Renal cortex interstitium (tissue), 11 donors: ENCODE data around the gene CAPN1. TPM values are rescaled to one million over a fixed set of nuclear protein-coding genes. Genes with fewer than 3 reads are reported as not detected.
"Not testable (repeated sequence)": the region's sequence is repeated elsewhere in the genome, so short reads cannot be mapped to it uniquely, and the experiment has no call there.

Source experiments
- DNase-seq, 11 donors: peaks; one replicate each; pipeline ENCODE4 v3.0.0-alpha.2; 2013; ENCODE audit warnings: low read depth in 9 of 11, low spot score in 4 of 11; ENCODE audit errors: extremely low read depth in 1 of 11
- polyA plus RNA-seq, 3 donors: library from polyadenylated mRNA; unstranded; fragments of 120-200 nt; gene quantifications; one replicate each; pipeline ENCODE4 v1.2.1, GENCODE V29; 2013; ENCODE audit not compliant: insufficient read length in 3 of 3

CAPN1 gene
- polyA plus RNA-seq, 3 donors, result 82.9 to 105 (median 104) TPM

- no peak for DNase-seq
Measured at GRCh38 chr11:65151331-65151899, 30.3 kb upstream of the CAPN1 start.

DNA sequence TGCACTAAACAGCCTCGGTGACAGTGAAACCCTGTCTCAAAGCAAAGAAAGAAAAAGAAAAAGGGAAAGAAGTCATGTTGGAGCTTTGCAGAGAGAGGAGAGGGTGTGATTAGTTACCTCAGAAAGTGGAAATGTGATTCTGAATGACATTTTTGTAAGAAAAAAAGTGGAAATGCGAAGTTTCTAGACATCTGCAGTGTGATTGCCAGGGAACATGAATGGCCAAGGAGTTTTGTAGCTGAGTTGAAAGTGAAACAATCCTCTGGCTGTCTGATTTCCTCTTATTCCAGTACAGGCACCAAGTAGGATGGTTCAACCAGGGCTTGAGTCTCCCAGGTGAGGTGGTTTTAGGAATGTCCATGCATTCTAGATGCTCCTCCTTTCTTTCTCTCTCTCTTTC is 29.6 kb upstream of the CAPN1 start:
- no peak for DNase-seq

GRCh38 chr11:65156256-65156655 is 25.5 kb upstream of the CAPN1 start:
- no peak for DNase-seq

- DNase-seq, result no peak
Measured at GRCh38 chr11:65156926-65157325, 24.8 kb upstream of the CAPN1 start.

DNA sequence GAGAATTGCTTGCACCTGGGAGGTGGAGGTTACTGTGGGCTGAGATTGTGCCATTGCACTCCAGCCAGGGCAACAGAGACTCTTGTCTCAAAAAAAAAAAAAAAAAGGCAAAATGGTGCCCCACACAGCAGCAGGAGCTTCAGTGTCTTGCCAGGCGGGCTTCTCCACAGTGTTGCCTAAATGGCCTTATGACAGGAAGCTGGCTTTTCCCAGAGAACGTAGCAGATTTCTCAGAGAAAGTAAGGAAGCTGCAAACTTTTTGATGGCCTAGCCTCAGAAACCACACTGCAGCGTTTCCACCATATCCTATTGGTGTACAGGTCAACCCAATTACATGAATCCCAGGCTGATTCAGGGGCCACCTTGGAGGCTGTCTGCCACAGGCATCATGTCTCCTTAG is 24.4 kb upstream of the CAPN1 start:
- DNase-seq, result no peak

DNA sequence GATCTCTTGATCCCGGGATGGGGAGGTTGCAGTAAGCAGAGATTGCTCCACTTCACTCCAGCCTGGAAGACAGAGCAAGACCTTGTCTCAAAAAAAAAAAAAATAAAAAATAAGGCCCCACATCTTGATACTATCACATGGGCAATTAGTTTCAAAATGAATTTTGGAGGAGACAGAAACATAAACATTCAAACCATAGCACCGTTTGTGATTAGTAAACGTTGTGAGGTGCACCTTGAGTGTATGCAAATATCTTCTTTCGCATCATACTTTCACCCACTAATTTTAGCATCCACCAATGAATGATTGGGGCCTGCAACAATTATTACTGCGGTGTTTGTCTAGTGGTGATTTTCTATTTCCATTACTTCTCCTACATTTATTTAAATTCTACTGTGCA is 22.7 kb upstream of the CAPN1 start:
- DNase-seq, result no peak

DNA sequence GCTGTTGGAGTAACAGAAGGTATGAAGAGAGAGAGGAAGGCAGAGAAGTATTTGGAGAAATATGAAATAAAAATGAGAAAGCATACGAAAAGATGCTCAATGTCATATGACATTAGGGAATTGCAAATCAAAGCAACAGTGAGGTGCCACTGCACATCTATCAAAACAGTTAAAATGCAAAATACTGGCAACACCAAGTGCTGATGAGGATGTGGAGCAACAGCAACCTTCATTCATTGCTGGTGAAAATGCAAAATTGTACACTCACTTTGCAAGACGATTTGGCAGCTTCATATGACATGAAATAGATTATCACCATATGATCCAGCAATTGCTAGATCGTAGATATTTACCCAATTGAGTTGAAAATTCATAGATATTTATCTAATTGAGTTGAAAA is 21.1 kb upstream of the CAPN1 start:
- no peak for DNase-seq

DNA sequence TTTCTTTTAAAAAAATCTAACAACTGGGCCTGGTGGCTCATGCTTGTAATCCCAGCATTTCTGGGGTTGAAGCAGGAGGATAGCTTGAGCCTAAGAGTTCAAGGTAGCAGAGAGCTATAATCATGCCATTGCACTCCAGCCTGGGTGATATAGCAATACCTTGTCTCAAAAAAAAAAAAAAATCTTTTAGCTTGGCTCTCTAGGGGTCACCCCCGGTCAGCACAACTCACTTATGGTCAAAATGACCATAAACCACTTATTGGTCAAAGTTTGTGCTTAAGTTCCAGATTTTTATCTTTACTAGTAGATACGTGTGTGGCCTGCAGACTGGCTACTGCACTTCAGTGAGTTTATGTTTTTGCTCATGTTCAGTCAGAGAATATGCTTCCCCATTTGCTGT is 18.0 kb upstream of the CAPN1 start:
- DNase-seq, result no peak

DNA sequence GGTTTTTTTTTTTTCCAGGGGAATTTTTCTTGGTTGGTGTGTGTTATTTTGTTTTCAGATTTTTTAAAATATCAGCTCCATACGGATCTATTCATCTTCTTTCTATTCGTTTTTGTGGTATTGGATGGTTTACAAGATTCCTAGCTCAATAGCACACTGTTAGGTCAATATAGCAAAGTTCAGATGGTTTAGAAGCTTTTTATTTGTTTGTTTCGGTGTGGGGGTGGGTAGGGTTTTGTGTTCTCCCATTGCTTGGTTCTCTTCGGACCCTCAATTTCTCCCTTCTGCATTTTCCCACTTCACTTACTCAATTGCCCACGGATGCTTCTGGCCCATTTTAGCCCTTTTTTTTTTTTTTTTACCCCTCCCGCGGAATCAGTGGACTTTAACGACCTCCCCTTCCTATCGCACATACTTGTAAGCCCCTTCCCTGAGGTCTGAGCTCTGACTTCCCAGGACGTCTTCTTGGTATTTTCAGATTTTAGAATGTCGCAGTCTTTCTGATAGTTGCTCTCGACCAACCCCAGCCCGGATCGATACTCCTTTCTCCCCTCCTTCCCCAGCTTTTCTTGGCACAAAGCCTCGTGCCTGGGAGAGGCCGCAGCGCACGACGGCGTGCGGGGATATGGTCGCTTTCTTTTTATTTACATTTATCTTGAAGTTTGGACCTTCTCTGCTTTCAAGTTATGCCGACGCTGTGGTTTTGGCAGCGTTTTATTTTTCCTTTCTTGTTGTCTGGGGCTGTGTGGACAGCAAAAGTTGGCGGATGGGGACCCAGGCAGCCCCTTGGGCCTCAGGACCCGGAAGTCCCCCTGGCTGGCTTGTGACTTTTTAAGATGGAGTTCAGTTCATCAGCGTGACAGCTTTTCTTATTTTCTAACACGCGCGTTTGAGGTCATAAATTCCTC is 16.1 kb upstream of the CAPN1 start:
- no peak for DNase-seq

- DNase-seq, result no peak
Measured at GRCh38 chr11:65166893-65167292, 14.8 kb upstream of the CAPN1 start.

GRCh38 chr11:65167656-65168055 is 14.1 kb upstream of the CAPN1 start:
- DNase-seq, result no peak

DNA sequence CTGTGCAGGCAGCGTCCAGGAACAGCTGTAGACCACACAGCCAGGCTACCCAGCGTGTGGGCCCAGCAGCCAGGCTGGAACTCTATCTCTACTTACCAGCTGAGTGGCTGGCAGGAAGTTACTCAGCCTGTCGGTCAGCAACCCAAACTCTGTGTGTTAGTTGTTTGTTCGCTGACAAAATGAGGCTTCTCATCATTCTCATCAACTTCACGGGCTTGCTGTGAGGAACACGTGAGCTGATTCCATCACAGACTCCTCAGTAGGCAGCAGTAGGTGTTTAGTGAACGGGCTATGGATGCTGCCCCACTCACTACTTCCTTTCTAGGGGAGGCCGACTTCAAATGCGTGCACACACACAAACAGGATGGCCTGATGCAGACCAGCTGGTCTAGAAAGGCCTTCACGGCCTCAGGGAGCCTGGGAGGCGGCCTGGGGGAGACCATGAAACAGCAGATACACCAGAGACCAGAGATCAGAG is 12.5 kb upstream of the CAPN1 start:
- no peak for DNase-seq

- no peak for DNase-seq
Measured at GRCh38 chr11:65170058-65170534, 11.6 kb upstream of the CAPN1 start, which contains the start of gene SPDYC. Gene SPDYC, plus strand, starts transcription at chr11:65170233. Its CDS starts 1,125 bp downstream, at chr11:65171358.

GRCh38 chr11:65172600-65172999 is 9.1 kb upstream of the CAPN1 start:
- no peak for DNase-seq

DNA sequence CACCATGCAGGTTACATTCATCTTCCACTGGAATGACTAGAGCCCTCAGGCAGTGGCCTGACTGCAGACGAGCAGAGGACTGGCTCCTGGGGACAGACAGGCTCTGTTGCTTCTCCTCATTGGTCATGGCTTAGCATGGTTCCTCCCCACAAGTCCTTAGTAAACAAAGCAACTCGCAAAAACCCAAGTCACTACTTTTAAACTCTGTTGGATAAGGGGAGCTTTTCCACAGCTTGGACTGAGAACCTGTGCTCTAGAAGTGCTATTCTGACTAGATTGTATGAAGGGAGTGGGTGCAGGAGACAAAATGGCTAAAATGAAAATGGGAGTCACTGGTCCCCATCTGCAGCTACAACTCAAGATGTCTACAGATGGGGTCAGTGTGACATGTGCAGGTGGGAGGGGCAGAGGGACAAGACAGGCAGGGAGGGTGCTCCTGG is 7.1 kb upstream of the CAPN1 start:
- DNase-seq, result not testable (repeated sequence)

DNA sequence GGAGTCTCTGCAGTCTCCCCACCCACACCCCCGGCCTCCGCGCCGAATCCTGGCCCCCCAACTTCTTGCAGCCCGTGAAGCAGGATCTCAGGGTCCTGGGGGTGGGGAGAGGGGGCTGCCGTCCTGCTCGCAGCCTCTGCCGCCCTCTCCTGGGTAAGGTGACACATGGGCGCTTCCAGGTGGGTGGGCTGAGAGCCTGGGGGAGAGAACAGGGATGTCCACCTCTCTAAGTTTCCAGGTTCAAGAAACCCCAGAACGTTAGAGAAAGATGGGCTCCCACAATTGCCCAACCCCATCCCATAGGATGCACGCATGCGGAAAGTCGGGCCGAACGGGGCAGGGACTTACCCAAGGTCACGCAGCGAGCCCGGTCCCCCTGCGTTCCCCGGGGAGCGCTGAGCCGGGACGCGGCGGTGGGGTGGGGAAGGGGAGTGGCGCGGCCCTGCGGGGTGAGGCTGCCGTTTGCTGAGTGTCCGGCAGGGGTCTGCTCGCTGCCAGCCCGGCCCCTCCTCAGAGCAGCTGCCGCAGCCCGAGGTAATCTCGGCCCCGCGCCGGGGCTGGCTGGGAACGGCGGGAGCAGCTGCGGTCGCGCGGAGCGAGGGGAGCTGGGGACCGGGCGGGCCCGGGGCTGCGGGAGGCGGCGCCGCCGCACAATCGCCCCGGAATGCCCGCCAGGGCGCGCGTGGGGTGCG is 705 bp upstream of the CAPN1 start:
- DNase-seq, result peak in 6 of 11 donors; percentile 36 to 73 (median 68)

DNA sequence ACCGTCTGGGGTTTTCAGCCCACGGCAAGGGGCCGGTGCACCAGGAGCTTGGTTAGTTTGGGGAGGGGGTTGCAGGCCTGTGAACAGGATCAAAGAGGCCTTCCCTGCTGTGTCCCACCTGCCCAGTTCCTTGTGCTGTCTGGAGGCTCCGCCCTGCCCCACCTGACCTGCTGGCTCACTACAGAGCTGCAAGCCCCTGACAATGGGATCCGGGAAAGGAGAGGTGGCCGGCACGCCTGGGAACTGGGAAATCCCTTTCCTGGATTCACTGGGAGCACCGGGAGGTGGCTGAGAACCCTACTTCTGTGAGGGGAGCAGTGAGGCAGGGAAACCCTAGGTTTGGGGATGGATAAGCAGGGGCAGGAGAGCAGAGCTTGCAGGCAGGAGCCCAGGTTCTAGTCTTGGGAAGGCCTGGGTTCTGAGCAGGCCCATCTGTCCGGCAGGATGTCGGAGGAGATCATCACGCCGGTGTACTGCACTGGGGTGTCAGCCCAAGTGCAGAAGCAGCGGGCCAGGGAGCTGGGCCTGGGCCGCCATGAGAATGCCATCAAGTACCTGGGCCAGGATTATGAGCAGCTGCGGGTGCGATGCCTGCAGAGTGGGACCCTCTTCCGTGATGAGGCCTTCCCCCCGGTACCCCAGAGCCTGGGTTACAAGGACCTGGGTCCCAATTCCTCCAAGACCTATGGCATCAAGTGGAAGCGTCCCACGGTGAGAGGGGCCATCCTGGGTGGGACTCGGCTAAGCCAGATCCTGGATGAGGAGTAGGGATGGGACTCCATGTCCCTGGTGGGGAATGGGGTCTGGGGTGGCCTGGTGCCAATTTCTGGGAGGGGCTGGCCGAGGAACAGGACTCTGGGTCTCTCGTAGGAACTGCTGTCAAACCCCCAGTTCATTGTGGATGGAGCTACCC is 786 bp downstream of the CAPN1 start:
- no peak for DNase-seq

DNA sequence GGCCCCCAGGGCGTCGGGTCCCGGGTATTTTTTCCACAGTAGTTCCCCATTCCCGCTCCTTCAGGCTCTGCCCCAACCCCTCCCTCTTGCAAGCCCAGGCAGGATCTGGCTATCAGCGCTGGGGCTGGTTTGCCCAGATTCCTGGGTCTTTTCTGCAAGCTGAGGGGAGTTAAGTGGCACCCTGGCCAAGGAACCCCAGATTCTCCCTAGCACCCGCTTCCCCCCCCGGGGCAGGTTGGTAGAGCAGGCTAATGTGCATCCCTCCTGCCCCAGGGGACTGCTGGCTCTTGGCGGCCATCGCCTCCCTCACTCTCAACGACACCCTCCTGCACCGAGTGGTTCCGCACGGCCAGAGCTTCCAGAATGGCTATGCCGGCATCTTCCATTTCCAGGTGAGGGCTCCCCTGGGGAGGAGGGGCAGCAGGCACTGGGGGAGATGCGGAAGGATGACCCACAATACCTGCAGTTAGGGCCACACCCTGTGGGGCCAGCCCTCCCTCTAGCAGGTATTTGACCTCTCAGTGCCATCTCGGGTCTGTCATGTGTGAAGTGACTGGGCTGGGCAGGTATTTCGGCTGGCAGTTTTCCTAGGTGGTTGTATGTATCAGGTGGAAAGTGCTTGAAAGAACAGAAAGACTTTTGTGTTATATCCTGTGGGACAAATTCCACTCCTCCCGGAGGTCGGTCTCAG is 1.6 kb downstream of the CAPN1 start:
- DNase-seq, result no peak
